Stimulated activated CD4-positive, alpha-beta T cell treated with anti-CD3 and anti-CD28 coated beads, Interleukin-1b, Interleukin-23, amount 100 ng/mL, for 1 hour (primary cell): ENCODE data around the gene NTM.

Experiments
- DNase-seq, 2 donors: peaks; one replicate each; pipeline ENCODE4 v3.0.0-alpha.2; 2020; ENCODE audit warnings: low read depth in 2 of 2

Gene NTM

DNA sequence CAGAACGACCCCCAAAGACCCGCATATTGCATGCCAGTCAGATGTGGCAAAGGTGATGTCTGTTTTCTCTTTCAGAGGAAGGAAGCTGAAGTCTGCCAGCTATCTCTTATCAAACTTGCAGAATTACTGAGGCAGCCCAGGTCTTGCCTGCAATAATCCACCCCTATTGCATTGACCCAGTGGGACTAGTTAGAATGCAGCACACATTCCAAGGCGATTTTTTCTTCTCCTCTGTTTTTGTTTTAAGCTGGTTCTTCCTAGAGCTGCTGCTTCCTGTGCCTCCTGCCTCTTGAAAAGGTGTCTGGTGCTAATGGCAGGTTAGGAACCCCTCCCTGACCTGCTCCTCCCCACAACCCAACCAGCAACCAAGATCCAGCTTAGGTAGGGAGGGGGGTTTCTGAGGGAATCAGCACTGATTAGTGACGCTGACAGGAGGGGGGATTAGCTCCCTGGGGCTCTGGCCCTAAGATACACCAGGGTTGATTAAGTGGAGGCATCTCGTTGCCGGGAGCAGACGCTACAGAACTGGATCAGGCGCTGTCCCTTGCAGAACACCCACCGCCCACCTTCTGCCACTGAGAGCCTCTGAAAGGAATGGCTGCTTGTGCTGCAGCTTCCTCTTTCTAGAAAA lies 2.8 kb downstream of the NTM start:
- no peak for DNase-seq

DNA sequence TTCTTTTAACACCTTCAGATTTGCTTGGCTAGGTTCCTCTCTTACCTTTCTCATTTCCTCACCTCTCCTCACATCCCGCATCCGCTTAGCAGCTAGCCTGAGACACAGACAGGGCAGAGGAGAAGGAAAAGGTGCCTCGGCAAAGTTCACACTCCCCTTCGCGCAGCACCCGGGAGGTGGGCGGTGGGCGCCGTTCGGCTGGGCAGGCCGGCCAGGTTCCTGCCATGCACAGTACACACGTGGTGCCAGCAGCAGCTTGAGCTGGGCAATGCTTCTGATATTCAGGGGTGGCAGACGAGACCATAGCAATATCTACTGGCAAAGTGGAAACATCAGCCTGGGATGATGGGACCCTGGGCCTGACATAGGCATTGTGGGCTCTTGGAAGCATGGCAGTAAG lies 3.3 kb downstream of the NTM start:
- no peak for DNase-seq

DNA sequence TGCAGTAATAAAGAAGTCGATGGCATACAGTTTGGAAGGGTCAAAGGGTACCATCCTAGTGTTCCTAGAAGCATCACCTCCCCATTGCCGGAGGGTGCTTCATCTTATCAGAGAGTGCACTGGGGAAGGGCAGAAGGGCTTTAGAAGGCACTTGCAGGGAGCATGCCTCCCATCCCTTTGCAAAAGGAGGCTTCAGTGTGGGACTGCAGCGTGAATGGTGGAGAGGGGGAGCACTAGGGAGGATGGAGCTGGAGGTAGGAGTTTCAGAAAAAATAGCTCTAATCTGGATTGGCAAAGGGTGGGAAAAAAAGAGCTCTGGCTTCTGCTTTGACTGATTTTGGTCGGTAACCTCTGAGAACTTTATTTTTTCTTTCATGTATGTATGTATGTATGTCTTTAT lies 5.0 kb downstream of the NTM start:
- no peak for DNase-seq

DNA sequence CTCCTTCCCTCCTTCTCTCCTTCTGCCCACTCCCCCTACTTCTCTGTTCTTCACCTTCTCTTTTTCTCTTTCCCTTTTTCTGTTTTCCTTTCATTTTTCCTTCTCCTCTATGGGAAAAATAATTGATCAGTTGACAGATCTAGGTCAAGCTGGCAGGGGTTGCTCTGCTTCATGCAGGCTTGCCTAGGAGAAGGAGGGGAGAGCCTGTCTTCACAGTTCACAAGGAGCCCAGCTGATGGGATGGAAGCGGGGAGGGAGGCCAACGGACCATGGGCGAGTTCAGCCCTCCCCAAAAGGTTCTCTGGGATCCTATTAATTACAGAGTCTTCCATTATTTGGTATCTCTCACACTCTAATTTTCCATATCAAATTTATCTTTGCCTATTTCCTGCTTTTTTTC lies 5.5 kb downstream of the NTM start:
- no peak for DNase-seq

DNA sequence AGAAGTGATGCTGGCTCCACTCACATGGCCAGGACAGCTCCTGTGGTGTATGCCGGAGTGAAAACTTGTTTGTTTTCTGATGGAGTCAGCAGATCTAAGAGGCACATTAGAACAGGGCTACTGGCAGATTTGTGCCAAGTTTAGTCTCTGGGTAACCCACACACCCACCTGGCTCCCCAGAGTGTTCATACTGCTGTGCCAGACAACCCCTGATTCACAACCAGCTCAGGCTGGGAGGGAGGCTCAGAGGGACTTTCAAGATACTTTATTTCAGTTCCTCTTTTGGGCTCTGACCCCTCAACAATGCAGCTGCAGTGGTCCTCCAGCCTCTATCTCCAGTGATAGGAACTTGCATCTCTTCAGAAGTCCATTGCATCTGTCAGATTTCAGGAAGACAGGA lies 8.5 kb downstream of the NTM start:
- DNase-seq = no peak

DNA sequence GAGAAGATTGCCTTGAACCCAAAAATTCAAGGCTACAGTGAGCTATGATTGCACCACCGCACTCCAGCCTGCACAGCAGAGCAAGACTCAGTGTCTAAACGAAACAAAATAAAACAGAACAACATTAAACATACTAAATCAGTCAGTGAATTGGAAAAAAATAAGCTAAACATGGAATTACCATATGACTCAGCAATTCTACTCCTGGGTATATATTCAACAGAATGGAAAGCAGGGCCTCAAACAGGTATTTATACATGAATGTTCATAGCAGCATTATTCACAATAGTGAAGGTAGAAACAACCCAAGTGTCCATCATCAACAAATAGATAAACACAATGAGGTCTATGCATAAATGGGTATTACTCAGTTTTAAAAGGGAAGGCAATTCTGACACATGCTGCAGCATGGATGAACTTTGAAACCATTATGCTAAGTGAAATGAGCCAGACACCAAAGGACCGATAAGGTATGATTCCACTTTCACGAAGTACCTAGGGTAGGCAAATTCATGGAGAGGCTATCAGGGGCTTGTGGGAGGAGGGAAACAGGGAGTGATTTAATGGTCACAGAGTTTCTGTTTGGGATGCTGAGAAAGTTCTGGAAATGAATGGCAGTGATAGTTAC lies 15.5 kb downstream of the NTM start:
- DNase-seq = no peak

DNA sequence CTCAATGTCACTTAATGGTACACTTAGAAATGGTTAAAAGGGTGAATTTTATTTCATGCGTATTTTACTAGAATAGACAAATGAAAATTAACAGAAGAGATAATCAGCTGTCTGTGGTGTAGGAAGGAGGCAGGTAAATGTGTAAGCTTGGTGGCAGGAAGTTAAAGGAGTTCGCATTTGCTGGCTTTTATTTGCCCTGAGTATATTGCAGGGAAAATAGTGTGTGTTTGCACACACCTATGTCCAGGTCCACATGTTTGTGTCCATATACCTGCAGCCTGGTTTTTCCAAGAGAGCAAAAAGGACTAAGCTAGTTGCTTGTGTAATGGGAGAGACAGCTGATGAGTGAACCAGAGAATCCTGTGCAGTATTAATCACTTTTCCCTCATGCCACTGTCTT lies 16.0 kb downstream of the NTM start:
- no peak for DNase-seq

DNA sequence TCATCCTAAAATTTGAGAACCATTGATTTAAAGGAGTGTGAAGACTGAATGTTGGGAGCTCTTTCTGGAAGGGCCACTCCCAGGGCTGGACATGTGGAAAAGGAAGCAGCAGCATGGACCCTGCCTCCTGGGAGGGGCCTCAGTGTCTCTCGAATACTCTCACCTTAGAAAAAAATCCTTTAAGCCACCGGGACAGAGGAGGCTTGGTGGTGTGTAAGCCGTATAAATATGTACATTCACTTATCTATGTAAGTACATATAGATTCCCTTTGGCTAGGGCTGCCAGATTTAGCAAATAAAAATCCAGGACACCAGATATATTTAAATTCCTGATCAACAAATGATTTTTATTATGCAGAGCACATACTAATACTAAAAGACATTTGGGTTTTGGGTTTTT lies 17.6 kb downstream of the NTM start:
- no peak for DNase-seq

DNA sequence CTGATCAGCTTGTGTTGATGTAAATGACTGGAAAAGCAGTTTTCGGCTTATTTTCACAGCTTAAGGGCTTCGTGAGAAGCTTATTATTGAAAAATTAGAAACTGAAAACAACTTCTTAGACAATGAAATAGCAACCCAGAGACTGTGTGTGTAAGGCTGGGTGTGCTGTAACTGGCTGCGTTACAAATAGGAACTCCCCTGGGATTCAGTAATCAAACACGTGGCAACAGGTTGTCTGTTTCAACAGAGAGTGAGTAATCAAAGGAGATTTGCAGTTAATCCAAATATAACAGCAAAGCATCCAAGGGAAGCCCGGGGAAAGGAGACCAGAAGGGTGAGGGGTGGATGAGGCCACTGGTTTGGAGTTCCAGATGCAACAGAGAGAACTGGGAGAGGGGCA lies 19.2 kb downstream of the NTM start:
- DNase-seq = no peak

DNA sequence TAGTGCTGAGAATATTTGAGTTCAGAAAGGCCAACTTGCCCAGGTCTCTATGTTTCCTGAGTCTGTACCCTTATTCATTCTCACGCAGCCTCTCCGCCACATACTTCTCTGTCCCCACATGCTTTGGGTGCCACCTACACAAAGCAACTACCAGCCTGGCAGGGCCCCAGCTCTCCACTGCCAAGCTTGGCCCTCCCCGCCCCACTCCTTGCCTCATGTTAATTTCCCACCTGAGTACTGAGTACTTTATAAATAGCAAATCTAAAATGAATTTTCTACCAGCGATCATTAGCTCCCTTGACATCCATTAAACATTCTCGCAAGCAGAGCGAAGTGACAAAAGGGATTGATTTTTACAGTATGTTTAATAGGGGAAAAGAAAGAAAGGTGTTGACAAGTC lies 20.8 kb downstream of the NTM start:
- no peak for DNase-seq

DNA sequence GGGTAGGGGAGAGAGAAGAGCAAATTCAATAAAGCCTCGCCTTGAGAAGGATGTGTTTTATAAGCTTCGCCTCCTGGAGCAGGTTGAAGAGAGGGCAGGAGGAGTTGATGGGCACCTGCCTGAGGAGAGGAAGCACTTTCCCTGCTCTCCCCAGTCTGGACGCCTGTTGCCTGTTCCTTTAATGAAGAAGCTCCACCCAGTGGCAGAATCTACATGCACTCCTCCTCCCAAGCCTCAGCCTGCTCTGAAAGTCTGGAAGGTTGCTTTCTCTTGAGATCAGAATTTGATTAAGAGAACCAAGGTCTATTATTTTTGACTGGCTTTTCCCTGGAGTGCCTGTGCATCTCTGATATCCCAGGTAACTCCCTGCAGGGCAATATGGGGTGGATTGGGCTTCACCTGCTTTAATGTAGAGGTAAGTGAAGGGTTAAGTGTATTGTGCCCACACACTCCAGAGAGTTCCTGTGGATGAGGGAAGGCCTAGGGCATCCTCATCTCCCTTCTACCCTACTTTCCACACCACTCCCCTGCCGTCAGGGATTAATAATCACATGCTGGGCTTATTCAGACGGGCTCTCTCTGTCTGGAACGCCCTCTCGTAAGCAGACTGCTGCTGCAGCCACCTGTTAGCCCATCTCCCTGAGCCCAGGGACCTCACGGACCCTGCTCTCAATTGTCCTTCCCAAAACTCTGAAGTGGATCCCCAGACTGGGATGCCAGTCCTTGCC lies 22.3 kb downstream of the NTM start:
- DNase-seq = no peak

DNA sequence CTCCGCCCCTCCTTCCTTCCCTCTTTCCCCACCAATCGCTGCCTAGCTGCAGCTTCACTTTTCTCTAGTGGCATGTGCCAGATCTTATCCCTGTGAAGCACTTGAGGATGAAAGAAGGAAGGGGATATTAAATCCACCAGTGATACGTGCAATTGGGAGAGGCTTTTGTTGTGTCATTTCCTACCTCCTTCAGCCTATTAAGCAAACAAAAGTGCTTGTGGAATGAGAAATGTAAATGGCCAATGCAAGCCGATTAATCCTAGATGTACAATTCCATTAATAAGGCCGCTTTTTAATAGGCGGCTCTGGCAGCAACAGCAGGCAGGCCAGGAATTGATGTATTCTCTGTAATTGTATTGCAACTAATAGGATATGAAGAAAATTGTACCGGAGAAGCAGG lies 23.3 kb downstream of the NTM start:
- no peak for DNase-seq

DNA sequence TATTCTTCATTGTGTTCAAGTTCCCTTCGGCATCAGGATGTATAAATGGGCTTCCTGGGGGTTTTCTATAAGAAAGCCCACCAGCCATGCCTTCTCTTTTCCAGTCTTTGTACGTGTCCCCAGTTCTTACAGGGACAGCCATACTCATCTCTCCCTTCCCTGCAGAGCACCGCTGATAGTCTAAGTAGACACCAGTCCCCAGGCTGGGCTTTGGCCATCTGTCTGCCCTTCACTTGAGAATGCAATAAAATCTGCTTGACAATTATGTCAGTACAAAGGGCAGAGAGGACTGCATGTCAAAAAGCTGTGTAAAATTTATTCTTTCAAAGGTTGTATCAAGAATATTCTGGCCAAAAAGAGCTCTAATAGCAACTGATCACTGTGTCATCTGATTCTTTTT lies 27.3 kb downstream of the NTM start:
- DNase-seq = no peak

DNA sequence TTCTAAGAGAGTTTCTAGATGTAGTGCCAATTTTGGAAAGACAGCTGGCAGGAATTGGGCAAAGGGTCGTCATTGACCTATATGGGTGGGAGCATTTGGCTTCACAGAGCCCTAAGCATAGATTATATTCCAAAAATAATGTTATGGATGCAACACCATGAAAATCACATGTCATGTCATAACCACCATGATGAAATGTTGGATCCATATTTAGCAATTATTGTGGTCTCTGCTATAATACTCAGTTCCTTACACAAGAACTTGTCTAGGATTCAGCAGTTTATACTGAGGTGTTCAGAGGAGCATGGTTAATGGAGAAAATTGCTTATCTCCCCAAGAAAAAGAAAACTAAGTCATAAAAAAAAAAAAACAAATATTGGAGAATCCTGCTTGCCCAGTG lies 31.6 kb downstream of the NTM start:
- DNase-seq = no peak

DNA sequence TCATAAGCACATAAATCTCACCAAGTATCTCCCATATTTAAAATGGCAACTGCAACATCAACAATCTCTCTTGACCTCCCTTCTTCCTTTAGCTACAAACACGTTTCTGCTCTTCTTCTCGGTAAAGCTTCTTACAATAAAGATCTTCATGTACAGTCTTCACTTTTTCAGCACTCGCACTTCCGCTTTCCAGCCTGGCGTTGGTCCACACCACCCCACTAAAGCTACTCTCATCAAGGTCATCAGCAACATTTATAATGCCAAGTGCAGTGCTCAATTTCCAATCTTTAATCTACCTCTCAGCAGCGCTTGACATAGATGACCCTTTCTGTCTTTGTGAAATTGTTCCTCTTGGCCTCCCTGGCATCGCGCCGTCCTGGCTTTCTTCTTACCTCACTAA lies 33.6 kb downstream of the NTM start:
- no peak for DNase-seq

DNA sequence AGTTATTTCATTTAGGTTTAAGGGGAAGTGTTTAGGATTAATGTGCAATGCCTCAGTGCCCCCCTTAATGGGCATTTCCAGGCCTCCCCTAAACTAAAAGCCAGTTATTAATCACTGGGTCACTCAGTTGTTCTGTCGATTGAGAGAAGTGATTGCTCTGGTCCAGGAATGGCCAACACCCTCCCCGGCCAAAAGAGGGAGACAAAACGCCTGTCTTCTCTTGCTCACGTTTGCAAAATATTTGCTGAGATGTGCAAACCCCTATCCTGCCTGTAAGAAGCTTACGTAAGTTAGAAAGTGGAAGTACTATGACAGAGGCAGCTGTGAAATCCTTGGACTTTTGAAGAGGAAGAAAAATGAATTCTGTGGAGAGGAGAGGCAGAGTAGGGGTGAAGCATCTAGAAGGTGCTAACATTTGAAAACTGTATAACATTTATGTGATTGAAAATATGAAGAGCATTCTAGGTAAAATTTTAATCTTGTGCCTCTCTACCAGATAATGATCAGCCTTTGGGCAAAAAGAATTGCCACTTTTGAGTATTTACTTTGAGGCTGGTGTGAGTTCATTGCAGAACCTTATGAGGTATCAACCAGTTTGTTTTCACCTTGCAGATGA lies 37.7 kb downstream of the NTM start:
- DNase-seq = no peak

DNA sequence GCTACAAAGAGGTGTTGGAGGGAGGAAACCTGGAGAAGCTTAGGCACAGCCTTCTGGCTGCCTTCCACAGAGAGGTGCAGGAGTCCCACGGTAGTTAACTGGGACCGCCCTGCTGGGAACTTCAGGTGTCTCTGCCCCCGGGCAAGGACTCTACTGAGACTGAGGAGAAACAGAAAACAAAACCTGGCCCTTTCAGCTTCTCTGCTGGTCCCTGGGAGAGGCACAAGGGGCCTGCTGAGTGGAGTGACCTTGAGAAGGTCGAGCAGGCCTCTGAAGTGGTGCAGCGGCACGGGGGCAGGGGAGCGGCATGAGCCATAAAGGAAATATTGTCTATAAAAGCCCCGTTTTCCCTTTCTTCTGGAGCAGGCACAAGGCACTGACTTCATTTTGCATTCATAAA lies 38.9 kb downstream of the NTM start:
- DNase-seq = no peak

DNA sequence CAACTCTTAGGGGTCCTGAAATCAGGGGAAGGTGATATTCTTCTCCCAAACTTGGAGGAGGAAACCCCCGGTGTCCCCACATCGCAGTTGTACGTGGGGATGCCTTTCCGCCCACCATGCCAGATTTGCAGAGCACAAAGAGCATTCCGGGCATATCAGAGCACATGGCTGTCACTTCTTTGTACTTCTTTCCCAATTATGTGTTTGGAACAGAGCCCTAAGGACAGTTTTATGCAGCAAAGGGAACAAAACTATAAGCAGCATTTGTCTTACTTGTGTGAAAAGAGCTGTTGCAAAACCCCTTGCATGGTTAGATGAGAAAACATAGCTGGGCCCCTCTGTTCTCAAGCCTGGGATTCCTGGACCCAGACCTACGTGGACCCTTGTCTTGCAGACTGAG lies 41.2 kb downstream of the NTM start:
- DNase-seq = no peak

DNA sequence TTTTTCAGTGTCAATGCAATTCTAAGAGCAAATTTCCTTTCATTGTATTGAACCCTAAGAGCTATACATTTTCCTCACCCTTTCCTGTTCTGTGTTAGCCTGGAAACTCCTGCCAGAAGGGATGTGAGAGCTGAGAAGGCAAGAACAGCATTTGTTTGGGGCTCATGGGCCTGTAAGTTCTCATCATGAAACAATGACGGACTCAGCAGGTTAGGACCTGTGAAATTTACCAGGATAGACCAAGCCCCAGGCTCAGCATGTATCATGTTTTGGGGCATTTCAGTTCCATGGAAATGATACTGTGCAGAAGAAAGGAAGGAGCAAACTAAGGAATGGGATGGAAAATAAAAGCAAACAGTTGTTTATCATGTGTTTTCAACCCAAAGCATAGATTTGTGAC lies 41.6 kb downstream of the NTM start:
- DNase-seq = no peak

DNA sequence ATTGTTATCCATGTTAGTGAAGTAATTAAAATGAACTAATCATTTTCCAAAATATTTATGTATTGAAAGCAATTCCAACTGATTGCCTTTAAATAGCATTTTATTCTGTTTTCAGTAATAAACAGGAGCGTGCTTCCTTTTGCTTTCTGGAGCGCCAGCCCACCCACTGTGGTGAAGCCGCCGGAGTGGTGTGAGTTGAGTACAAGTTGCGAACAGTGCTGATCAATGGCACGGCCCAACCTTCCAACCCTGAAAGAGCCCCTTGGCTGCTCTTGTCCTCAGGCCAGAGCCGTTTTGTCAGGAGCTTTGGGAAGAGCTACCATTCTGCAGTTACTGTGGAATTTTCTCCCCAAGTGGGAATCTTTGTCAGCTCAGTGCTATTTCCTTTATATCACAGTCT lies 42.8 kb downstream of the NTM start:
- DNase-seq = no peak

DNA sequence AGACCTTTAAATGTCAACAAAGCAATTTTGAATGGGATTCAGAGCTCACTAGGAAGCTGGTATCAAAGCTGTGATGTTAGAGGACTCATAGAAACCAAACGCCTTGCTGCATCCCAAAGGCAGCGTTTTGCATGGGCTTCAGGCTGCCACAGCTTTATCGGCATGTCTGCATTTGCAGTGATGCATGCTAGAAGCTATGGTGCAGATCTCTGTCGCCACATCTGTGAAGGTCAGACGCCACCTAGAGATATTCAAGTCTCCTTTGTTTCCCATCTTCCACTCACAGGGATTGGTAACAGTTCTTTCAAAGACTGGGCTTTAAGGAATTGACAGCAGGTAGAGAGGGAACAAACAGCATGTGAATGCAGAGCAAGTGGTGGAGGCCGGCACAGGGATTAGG lies 47.8 kb downstream of the NTM start:
- no peak for DNase-seq

DNA sequence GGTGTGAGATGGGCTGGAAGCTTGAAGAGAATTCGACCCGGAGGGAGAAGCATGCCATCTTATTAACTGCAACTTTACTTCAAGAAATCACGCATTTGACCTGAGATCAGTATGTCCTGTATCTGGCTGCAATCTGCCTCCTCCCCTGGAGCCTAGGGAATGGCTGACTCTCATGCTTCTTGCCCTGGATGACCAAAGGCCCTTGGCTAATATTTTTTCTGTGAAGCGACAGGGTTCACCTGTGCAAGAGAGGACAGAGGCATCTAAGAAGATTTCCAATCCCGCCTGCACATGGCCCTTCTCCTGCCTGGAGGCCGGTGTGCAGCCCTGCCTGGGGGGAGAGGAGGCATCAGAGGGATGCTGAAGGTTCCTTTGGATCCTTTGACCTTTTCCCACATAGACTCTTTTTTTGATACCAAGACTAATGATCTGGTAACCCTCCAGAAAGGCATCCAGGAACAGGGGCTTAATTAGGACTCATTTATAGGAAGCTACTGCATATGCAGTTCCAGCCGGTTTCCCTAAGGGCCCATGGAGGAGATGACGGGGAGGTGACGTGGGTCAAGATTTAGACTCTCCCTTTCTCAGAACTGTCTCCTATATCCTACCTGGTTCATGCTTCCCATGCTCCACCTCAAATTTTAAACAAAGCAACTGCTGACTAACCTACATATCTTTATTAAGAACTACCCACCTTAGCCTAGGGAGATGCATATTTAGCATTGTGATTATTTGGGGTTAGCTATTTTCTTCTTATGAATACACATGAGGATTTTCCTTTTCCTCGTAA lies 50.8 kb downstream of the NTM start:
- DNase-seq = no peak
